A549 (cell line): ENCODE measurements around the gene BTBD3.

Experiments
- EHF ChIP-seq: fragments of 250-450 bp; sonication (Bioruptor Pico); IDR thresholded peaks from 2 replicates; pipeline ENCODE4 v1.5.0; 2020; ENCODE audit warnings: mild to moderate bottlenecking
- FOSL2 ChIP-seq, 2 experiments: fragments of 450-650 bp in 1 of 2; fragments of >200 bp in 1 of 2; sonication (Bioruptor Twin) in 1 of 2; formaldehyde crosslinking; IDR thresholded peaks; 2 replicates each; pipeline versions ENCODE4 v1.5.0 to v1.6.1; 2016 to 2020; ENCODE audit warnings: mild to moderate bottlenecking in 1 of 2, moderate library complexity in 1 of 2
- MAFK ChIP-seq: fragments of 450-650 bp; IDR thresholded peaks from 2 replicates; pipeline ENCODE4 v1.6.1; 2014; ENCODE audit not compliant: partially characterized antibody
- MAZ ChIP-seq: fragments of 150-350 bp; IDR thresholded peaks from 2 replicates; pipeline ENCODE4 v1.6.1; 2014; ENCODE audit warnings: antibody characterized with exemption, low read depth, low read length, borderline replicate concordance
- POLR2A ChIP-seq: IDR thresholded peaks from 2 replicates; pipeline ENCODE4 v1.6.1; 2012; ENCODE audit warnings: mild to moderate bottlenecking, low read length
- RNF2 ChIP-seq: fragments of 200-600 bp; sonication (generic); IDR thresholded peaks from 2 replicates; pipeline ENCODE4 v1.6.1; 2016; ENCODE audit warnings: low read depth, mild to moderate bottlenecking, antibody characterized with exemption, moderate library complexity, borderline replicate concordance
- TP53 ChIP-seq: fragments of 250-450 bp; sonication (Bioruptor Pico); IDR thresholded peaks from 2 replicates; pipeline ENCODE4 v1.5.0; 2021; ENCODE audit warnings: mild to moderate bottlenecking, moderate library complexity
- TF ChIP-seq, protein P1 (sequence below): IDR thresholded peaks from 2 replicates; pipeline ENCODE4 v1.6.1; 2012; ENCODE audit warnings: low read depth, borderline replicate concordance
- TF ChIP-seq, protein P2 (sequence below): fragments of >200 bp; sonication (Bioruptor Twin); formaldehyde crosslinking; IDR thresholded peaks from 3 replicates; pipeline ENCODE4 v1.5.1; 2016

DNA sequence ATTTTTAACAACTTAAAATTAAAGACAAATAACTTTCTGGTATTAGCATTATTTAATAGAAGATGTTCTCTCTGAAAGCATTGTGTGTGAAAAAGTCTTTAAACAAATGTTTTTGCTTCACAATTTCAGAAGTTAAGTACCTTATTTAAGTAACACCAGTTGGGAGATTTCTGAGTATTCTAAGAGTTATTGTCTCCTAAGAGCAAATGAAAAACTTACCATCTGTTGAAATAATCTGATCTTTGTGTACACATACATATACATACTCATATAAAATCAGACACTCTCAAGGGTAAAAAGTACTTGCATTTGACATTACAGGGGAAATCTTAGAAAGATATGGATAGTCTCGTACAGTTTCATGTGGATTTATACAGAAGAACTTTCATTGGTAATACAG lies 2.4 kb downstream of the BTBD3 start:
- TF ChIP-seq MAZ (no peak), MAFK (no peak), RNF2 (no peak), EHF (CRISPR knock-in tag) (no peak), TP53 (CRISPR knock-in tag) (no peak), POLR2A (no peak), FOSL2 (IDR thresholded peaks at IDR 0.05) (no peak), FOSL2 (CRISPR knock-in tag; IDR thresholded peaks at IDR 0.05) (no peak)
- TF ChIP-seq, protein P1, sequence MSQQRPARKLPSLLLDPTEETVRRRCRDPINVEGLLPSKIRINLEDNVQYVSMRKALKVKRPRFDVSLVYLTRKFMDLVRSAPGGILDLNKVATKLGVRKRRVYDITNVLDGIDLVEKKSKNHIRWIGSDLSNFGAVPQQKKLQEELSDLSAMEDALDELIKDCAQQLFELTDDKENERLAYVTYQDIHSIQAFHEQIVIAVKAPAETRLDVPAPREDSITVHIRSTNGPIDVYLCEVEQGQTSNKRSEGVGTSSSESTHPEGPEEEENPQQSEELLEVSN: no peak
- TF ChIP-seq, protein P2, sequence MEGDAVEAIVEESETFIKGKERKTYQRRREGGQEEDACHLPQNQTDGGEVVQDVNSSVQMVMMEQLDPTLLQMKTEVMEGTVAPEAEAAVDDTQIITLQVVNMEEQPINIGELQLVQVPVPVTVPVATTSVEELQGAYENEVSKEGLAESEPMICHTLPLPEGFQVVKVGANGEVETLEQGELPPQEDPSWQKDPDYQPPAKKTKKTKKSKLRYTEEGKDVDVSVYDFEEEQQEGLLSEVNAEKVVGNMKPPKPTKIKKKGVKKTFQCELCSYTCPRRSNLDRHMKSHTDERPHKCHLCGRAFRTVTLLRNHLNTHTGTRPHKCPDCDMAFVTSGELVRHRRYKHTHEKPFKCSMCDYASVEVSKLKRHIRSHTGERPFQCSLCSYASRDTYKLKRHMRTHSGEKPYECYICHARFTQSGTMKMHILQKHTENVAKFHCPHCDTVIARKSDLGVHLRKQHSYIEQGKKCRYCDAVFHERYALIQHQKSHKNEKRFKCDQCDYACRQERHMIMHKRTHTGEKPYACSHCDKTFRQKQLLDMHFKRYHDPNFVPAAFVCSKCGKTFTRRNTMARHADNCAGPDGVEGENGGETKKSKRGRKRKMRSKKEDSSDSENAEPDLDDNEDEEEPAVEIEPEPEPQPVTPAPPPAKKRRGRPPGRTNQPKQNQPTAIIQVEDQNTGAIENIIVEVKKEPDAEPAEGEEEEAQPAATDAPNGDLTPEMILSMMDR: no peak
